GM10248 (cell line): ENCODE data around the gene SHE.
A peak's percentile ranks its signal among the peaks of the same experiment; 100 is the strongest.

Experiments used
- CTCF ChIA-PET: fragments of 300-600 bp; sonication (Branson Sonifier 250); formaldehyde crosslinking; extraction: SDS; loops from one replicate; lab custom pipeline; 2021; ENCODE audit warnings: antibody characterized with exemption; lab: Yijun Ruan, JAX
- POLR2A ChIA-PET: fragments of 350-650 bp; sonication (Branson Sonifier 250); formaldehyde crosslinking; extraction: SDS; loops from one replicate; lab custom pipeline; 2020; ENCODE audit warnings: antibody characterized with exemption; lab: Yijun Ruan, JAX
- DNase-seq: peaks from one replicate; pipeline ENCODE4 v3.0.0; 2012; ENCODE audit errors: extremely low spot score
- CTCF ChIP-seq: IDR thresholded peaks from 2 replicates; pipeline ENCODE4 v1.5.1; 2012; ENCODE audit warnings: mild to moderate bottlenecking, low read depth; ENCODE audit errors: extremely low read depth, missing control alignments, control extremely low read depth

Gene SHE

GRCh38 chr1:154453161-154453560 is 49.1 kb downstream of the SHE start:
- POLR2A ChIA-PET: no interaction called here
- DNase-seq: no peak
- no peak for TF ChIP-seq CTCF
- CTCF ChIA-PET: interaction anchor here (1.0 to 1.6 kb wide), 4 partner anchors 10 to 93 kb away, joined by 3 to 7 read pairs (median 3); no protein-coding TSS in a partner anchor

GRCh38 chr1:154448331-154448811 is 53.8 kb downstream of the SHE start:
- ChIA-PET POLR2A (interaction anchor here (0.6 kb wide), 1 partner anchor 37 kb away, joined by 4 read pairs; no protein-coding TSS in a partner anchor), CTCF (interaction anchor here (0.7 to 2.8 kb wide), 5 partner anchors 14 to 98 kb away, joined by 3 to 9 read pairs (median 4); no protein-coding TSS in a partner anchor)
- no peak for TF ChIP-seq CTCF
- DNase-seq: no peak

- POLR2A ChIA-PET: no interaction called here
- TF ChIP-seq CTCF: no peak
- CTCF ChIA-PET: interaction anchor here (1.0 to 2.1 kb wide), 2 partner anchors 15 to 47 kb away, joined by 3 to 4 read pairs; no protein-coding TSS in a partner anchor
- DNase-seq: no peak
Measured at GRCh38 chr1:154446789-154447188, 55.4 kb downstream of the SHE start.

GRCh38 chr1:154446292-154446691 is 55.9 kb downstream of the SHE start:
- DNase-seq: no peak
- POLR2A ChIA-PET: no interaction called here
- CTCF ChIA-PET: interaction anchor here (1.6 kb wide), 1 partner anchor 39 kb away, joined by 5 read pairs; no protein-coding TSS in a partner anchor
- no peak for TF ChIP-seq CTCF

GRCh38 chr1:154445040-154445472 is 57.2 kb downstream of the SHE start:
- TF ChIP-seq CTCF: no peak
- ChIA-PET POLR2A (interaction anchor here (0.5 to 1.0 kb wide), 2 partner anchors 13 to 22 kb away, joined by 3 to 4 read pairs; no protein-coding TSS in a partner anchor), CTCF (interaction anchor here (1.2 to 2.6 kb wide), 7 partner anchors 9 to 110 kb away, joined by 3 to 7 read pairs (median 5); no protein-coding TSS in a partner anchor)
- peak; percentile 66 for DNase-seq

GRCh38 chr1:154443274-154444013 is 58.8 kb downstream of the SHE start:
- ChIA-PET POLR2A (interaction anchor here (0.6 kb wide), 2 partner anchors 20 to 32 kb away, joined by 4 to 6 read pairs; no protein-coding TSS in a partner anchor), CTCF (interaction anchor here (0.7 to 2.6 kb wide), 8 partner anchors 16 to 108 kb away, joined by 3 to 7 read pairs (median 5); no protein-coding TSS in a partner anchor)
- TF ChIP-seq CTCF: no peak
- no peak for DNase-seq
